B cell (primary cell): Measurements from ENCODE around the gene C10orf90. TPM values are rescaled to one million over a fixed set of nuclear protein-coding genes. Genes with fewer than 3 reads are reported as not detected.

Experiments used
- ATAC-seq: fragments of 200-7000 bp; cut with Tn5 transposase; one replicate; pipeline ENCODE4 v1.10.0; 2021; ENCODE audit warnings: low read depth, mild to moderate bottlenecking, moderate number of reproducible peaks, moderate library complexity
- CTCF ChIA-PET: fragments of 350-600 bp; sonication (Branson Sonifier 250); formaldehyde crosslinking; loops from one replicate; lab custom pipeline; 2021; ENCODE audit warnings: antibody characterized with exemption, inconsistent platforms; lab: Charles Lee
- POLR2A ChIA-PET: fragments of 350-600 bp; sonication (Branson Sonifier 250); formaldehyde crosslinking; loops from one replicate; lab custom pipeline; 2021; ENCODE audit warnings: antibody characterized with exemption; lab: Charles Lee
- DNase-seq: peaks from one replicate; pipeline ENCODE4 v3.0.0; 2013
- H2AFZ ChIP-seq: 2 replicates; pipeline ENCODE4 v1.6.1; 2012; ENCODE audit warnings: mild to moderate bottlenecking, low read depth, low read length; ENCODE audit not compliant: insufficient read depth, poor library complexity, severe bottlenecking
- H3K27ac ChIP-seq, 2 donors: 1 replicate in 1 of 2; 2 replicates in 1 of 2; pipeline ENCODE4 v1.5.1; 2012 to 2013; ENCODE audit warnings: low read length in 2 of 2, mild to moderate bottlenecking in 2 of 2, moderate library complexity in 1 of 2
- H3K27me3 ChIP-seq, 4 experiments: fragments of 200-600 bp in 1 of 4; sonication (generic) in 1 of 4; replicated peaks in 1 of 4; 1 replicate in 2 of 4; 2 replicates in 2 of 4; pipeline versions ENCODE4 v1.6.1 to v1.7.0; 2013 to 2016; ENCODE audit warnings: low read length in 3 of 4, mild to moderate bottlenecking in 2 of 4, mixed read lengths in 1 of 4, moderate library complexity in 1 of 4; ENCODE audit not compliant: insufficient read depth in 4 of 4, control insufficient read depth in 3 of 4; ENCODE audit errors: control extremely low read depth in 1 of 4
- H3K36me3 ChIP-seq, 2 experiments: replicated peaks in 1 of 2; 1 replicate in 1 of 2; 2 replicates in 1 of 2; pipeline versions ENCODE4 v1.6.1 to v1.7.1; 2013; ENCODE audit warnings: low read length in 1 of 2; ENCODE audit not compliant: insufficient read depth in 2 of 2, control insufficient read depth in 1 of 2; ENCODE audit errors: control extremely low read depth in 1 of 2, extremely low read depth in 1 of 2
- H3K4me1 ChIP-seq, 2 donors: fragments of 200-600 bp in 1 of 2; sonication (generic) in 1 of 2; 1 replicate in 1 of 2; 2 replicates in 1 of 2; pipeline versions ENCODE4 v1.5.1 to v1.6.1; 2013 to 2017; ENCODE audit warnings: low read length in 2 of 2; ENCODE audit not compliant: control insufficient read depth in 2 of 2, insufficient read depth in 2 of 2
- H3K4me2 ChIP-seq: replicated peaks from 2 replicates; pipeline ENCODE3; 2012; ENCODE audit warnings: mild to moderate bottlenecking, low read depth, low read length; ENCODE audit not compliant: poor library complexity, severe bottlenecking
- H3K4me3 ChIP-seq, 5 experiments: fragments of 200-600 bp in 1 of 5; sonication (generic) in 1 of 5; 1 replicate in 3 of 5; 2 replicates in 2 of 5; pipeline versions ENCODE4 v1.5.1 to v1.7.0; 2011 to 2016; ENCODE audit warnings: low read length in 4 of 5, mild to moderate bottlenecking in 4 of 5, low read depth in 2 of 5, control low read depth in 1 of 5, moderate library complexity in 1 of 5; ENCODE audit not compliant: insufficient read depth in 1 of 5; ENCODE audit errors: control extremely low read depth in 1 of 5, extremely low read depth in 1 of 5
- H3K79me2 ChIP-seq: fragments of 200-600 bp; sonication (generic); one replicate; pipeline ENCODE4 v1.6.0; 2016; ENCODE audit warnings: low read length; ENCODE audit not compliant: control insufficient read depth, insufficient read depth
- H3K9ac ChIP-seq: fragments of 200-600 bp; sonication (generic); 2 replicates; pipeline ENCODE4 v1.6.1; 2017; ENCODE audit warnings: mild to moderate bottlenecking, low read length, moderate library complexity
- H3K9me3 ChIP-seq, 3 donors: one replicate each; pipeline versions ENCODE4 v1.6.1 to v1.7.1; 2013; ENCODE audit warnings: low read length in 2 of 3; ENCODE audit not compliant: control insufficient read depth in 2 of 3, insufficient read depth in 1 of 3; ENCODE audit errors: control extremely low read depth in 1 of 3
- H4K20me1 ChIP-seq: 2 replicates; pipeline ENCODE4 v1.6.0; 2012; ENCODE audit warnings: mild to moderate bottlenecking, low read length; ENCODE audit not compliant: insufficient read depth, control insufficient read depth, poor library complexity, severe bottlenecking
- H3K27ac Mint-ChIP-seq: one replicate; pipeline ENCODE4 v1.8.0; 2021; ENCODE audit warnings: mixed read lengths
- H3K27me3 Mint-ChIP-seq: one replicate; pipeline ENCODE4 v1.8.0; 2021; ENCODE audit warnings: mixed read lengths
- H3K4me1 Mint-ChIP-seq: one replicate; pipeline ENCODE4 v1.8.0; 2021; ENCODE audit warnings: mixed read lengths
- H3K4me3 Mint-ChIP-seq: one replicate; pipeline ENCODE4 v1.8.0; 2021; ENCODE audit warnings: mixed read lengths
- H3K9me3 Mint-ChIP-seq: one replicate; pipeline ENCODE4 v1.8.0; 2022; ENCODE audit warnings: mixed read lengths; ENCODE audit not compliant: insufficient read depth
- EZH2 ChIP-seq: IDR thresholded peaks from 2 replicates; pipeline ENCODE4 v1.6.1; 2012; ENCODE audit warnings: borderline replicate concordance, low read depth, mild to moderate bottlenecking, moderate library complexity, low read length; ENCODE audit not compliant: insufficient read depth, poor library complexity, severe bottlenecking
- WGBS: methylation state at CpG from one replicate; pipeline ENCODE4 v1.1.5; 2013; ENCODE audit warnings: missing lambda C conversion rate; ENCODE audit not compliant: insufficient coverage; 5-methylcytosine and 5-hydroxymethylcytosine counted together
- intact Hi-C: fragments of 100-400 bp; cut with micrococcal nuclease; formaldehyde crosslinking; loops from one replicate; pipeline ENCODE4 v1.10.0; 2022
- polyA plus RNA-seq: library from polyadenylated mRNA; depleted of rRNA; stranded (reverse); fragments of >200 nt; gene quantifications from 2 replicates; pipeline ENCODE4 v1.2.3, GENCODE V29; 2012
- total RNA-seq, 2 donors: library from RNA; stranded (reverse); fragments of 120-200 nt in 1 of 2; gene quantifications; 1 replicate in 1 of 2; 2 replicates in 1 of 2; pipeline versions ENCODE4 v1.2.3 to v1.2.4, GENCODE V29; 2013 to 2022
- TF ChIP-seq, protein P1 (sequence below): fragments of 200-600 bp; IDR thresholded peaks from one replicate; pipeline ENCODE4 v1.8.0; 2022; ENCODE audit warnings: antibody characterized with exemption, mild to moderate bottlenecking

The C10orf90 gene
- total and polyA plus RNA-seq, 2 donors (not counting 1 experiment from before 2014, with no cell fraction given) = not detected

DNA sequence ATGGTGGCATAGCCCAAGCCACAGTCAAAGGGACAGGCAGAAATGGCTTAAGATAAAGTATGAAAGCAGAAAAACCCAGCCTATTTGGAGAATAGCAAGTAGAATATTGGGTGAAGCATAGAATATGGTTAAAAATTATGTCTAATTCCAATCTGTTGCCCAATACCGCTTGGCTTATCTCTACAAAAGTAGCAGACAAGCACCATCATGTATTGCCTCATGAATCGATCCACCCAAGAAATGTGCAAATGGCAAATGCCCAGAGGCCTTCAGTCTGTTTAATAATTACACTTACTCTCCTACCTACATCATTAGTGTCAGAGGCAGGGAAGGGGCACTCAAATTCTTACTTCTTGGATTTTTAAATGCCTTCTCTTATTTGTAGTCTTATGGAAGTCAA, 151.3 kb downstream of the C10orf90 start:
- Histone ChIP-seq H3K79me2 (no peaks in the 10 kb centered on the region), H3K4me2 (no peak overlapping the region), H3K9ac (no peak overlapping the region), H3K27me3 (no peaks in the 10 kb centered on the region), H2AFZ (no peak overlapping the region), H3K27ac (no peak overlapping the region), H4K20me1 (no peaks in the 10 kb centered on the region), H3K9me3 (no peaks in the 10 kb centered on the region), H3K4me1 (no peaks in the 10 kb centered on the region), H3K4me3 (no peak overlapping the region), H3K36me3 (no peaks in the 10 kb centered on the region)
- Mint-ChIP-seq H3K4me3 (no peak overlapping the region), H3K4me1 (no peaks in the 10 kb centered on the region), H3K9me3 (no peaks in the 10 kb centered on the region), H3K27ac (no peak overlapping the region), H3K27me3 (no peaks in the 10 kb centered on the region)
- intact Hi-C loops = no loop called here
- POLR2A ChIA-PET = no interaction called here
- CTCF ChIA-PET = no interaction called here
- TF ChIP-seq EZH2 = no peak
- TF ChIP-seq, protein P1, sequence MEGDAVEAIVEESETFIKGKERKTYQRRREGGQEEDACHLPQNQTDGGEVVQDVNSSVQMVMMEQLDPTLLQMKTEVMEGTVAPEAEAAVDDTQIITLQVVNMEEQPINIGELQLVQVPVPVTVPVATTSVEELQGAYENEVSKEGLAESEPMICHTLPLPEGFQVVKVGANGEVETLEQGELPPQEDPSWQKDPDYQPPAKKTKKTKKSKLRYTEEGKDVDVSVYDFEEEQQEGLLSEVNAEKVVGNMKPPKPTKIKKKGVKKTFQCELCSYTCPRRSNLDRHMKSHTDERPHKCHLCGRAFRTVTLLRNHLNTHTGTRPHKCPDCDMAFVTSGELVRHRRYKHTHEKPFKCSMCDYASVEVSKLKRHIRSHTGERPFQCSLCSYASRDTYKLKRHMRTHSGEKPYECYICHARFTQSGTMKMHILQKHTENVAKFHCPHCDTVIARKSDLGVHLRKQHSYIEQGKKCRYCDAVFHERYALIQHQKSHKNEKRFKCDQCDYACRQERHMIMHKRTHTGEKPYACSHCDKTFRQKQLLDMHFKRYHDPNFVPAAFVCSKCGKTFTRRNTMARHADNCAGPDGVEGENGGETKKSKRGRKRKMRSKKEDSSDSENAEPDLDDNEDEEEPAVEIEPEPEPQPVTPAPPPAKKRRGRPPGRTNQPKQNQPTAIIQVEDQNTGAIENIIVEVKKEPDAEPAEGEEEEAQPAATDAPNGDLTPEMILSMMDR = no peak
- no peak for ATAC-seq
- WGBS = no CpG with 5 or more reads among the region's 2 CpGs
- DNase-seq = no peak

DNA sequence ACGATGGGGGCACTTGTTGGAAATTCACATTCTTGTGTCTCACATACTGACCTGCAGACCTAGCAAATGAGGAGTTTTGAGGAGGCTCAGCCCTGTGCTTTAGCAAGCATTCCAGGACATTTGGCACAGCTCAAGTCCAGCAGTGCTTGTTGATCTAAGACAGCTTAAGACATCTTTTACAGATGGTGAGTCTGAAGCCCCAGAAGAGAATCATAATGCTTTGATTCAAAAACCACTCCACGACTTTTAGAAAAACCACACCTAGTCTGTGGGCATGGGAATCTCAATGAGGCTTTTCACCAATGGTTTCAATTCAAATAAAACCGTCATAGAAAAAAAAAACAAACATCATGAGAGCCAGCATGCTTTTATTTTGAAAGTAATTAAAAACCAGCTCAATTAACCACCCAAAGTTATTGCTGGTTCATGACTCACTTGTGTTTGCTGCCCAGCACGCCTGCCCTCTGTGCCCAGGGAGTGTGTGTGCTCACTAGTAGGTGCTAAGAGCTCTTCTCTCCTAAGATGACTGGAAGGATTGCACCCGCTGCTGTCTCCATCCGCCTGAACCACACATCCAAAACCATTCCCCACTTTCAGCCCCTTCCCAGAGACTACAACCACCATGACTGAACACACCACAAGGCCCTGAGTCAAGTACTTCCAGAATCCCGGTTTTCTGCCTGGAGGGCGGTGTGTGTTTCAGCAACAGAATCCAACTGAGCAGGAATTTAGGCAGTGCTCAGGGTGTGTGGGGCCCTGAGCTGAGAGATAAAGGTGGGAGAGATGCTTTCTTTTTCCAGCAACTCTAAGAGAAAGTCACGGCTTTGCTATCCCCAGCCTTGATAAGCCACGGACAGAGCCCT, 152.0 kb downstream of the C10orf90 start:
- WGBS = 88% methylated on average over 7 of the region's 10 CpGs
- Mint-ChIP-seq H3K27ac (no peak overlapping the region), H3K4me3 (no peak overlapping the region), H3K4me1 (no peaks in the 10 kb centered on the region), H3K9me3 (no peaks in the 10 kb centered on the region), H3K27me3 (no peaks in the 10 kb centered on the region)
- Histone ChIP-seq H3K9ac (no peak overlapping the region), H3K4me1 (no peaks in the 10 kb centered on the region), H3K27ac (no peak overlapping the region), H3K79me2 (no peaks in the 10 kb centered on the region), H3K27me3 (no peaks in the 10 kb centered on the region), H4K20me1 (no peaks in the 10 kb centered on the region), H3K36me3 (no peaks in the 10 kb centered on the region), H3K4me2 (no peak overlapping the region), H2AFZ (no peak overlapping the region), H3K9me3 (no peaks in the 10 kb centered on the region), H3K4me3 (no peak overlapping the region)
- no peak for TF ChIP-seq EZH2
- TF ChIP-seq, protein P1 = no peak
- DNase-seq = no peak
- ATAC-seq = no peak
- intact Hi-C loops = no loop called here
- ChIA-PET POLR2A (no interaction called here), CTCF (interaction anchor here (0.6 kb wide), 1 partner anchor 357 kb away, joined by 3 read pairs; no protein-coding TSS in a partner anchor)
